Measurements from ENCODE around the gene MRPL36. TPM values are rescaled to one million over a fixed set of nuclear protein-coding genes. Genes with fewer than 3 reads are reported as not detected.

MRPL36 gene
- total RNA-seq, 1 experiment from 2014 or later = 116 TPM

DNA sequence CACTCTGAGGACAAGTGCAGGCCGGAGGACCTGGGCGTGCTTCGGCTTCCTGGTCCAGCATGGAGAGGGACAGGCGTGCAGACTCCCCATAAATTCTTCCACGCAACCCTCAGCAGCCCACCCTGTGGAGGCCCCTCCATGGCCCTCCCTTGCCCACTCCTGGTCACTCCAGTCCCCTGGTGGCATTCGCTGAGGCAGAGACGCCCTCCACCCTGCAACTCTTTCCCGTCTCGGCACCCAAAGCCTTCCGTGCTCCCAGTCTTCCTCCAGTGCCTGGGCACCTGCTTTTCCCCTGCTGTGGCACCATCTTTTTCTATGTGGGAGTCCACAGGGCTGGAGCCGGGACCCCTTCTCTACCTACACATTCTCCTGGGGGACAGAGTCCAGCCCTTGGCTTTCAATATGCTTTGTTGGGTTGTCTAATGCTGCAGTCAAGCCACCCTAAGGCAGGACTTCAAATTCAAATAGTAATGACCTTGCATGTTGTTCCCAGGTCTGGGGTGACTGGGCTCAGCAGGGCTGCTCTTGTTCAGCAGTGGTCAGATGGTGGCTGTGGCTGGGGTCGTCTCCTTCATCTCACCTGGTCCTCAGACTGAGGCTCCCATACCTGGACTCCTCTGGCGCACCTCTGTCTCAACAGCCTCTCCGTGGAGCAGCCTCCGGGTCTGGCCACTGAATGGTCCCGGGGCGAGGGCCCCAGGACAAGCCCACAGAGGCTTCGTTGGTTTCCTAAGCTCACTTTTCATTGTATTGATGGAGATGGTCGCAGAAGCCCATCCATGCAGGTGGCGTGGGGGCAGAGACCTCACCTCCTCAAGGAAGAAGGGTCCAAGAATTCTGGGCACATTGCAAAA, 15.2 kb downstream of the MRPL36 start:
- Histone ChIP-seq H4K20me1 (ENCODE audit: low read length) (no peaks in the 10 kb centered on the region), H3K27ac (ENCODE audit: low read length) (no peak overlapping the region), H3K4me3 (ENCODE audit: low read length) (no peak overlapping the region), H3K79me2 (ENCODE audit: low read length) (no peaks in the 10 kb centered on the region), H3K27me3 (ENCODE audit: low read length) (no peaks in the 10 kb centered on the region), H2AFZ (ENCODE audit: low read length) (no peak overlapping the region), H3K4me2 (ENCODE audit: low read length) (no peak overlapping the region), H3K36me3 (ENCODE audit: low read depth, low read length) (no peaks in the 10 kb centered on the region), H3K9me2 (replicated peaks; ENCODE audit: low read length) (no peaks in the 10 kb centered on the region), H3K9ac (ENCODE audit: low read length) (no peak overlapping the region), H3K9me3 (ENCODE audit: low read length) (no peaks in the 10 kb centered on the region), H3F3A (ENCODE audit: low read length, unreplicated experiment) (no peaks in the 10 kb centered on the region), H3K4me1 (ENCODE audit: insufficient read depth, low read length) (0 out of 2 replicates have a peak, but pooled peaks cover 4% of the 10 kb centered on the region)
- ATAC-seq = no peak
- POLR2A ChIA-PET (ENCODE audit: unreplicated experiment) = no interaction called here
- CTCF ChIA-PET = no interaction called here
- TF ChIP-seq, protein P1, sequence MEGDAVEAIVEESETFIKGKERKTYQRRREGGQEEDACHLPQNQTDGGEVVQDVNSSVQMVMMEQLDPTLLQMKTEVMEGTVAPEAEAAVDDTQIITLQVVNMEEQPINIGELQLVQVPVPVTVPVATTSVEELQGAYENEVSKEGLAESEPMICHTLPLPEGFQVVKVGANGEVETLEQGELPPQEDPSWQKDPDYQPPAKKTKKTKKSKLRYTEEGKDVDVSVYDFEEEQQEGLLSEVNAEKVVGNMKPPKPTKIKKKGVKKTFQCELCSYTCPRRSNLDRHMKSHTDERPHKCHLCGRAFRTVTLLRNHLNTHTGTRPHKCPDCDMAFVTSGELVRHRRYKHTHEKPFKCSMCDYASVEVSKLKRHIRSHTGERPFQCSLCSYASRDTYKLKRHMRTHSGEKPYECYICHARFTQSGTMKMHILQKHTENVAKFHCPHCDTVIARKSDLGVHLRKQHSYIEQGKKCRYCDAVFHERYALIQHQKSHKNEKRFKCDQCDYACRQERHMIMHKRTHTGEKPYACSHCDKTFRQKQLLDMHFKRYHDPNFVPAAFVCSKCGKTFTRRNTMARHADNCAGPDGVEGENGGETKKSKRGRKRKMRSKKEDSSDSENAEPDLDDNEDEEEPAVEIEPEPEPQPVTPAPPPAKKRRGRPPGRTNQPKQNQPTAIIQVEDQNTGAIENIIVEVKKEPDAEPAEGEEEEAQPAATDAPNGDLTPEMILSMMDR (conservative IDR thresholded peaks at IDR 0.05; ENCODE audit: low read depth, low read length) = no peak
- no peak for TF ChIP-seq EZH2phosphoT487 (IDR thresholded peaks at IDR 0.05; ENCODE audit: borderline replicate concordance, low read length)
- no peak for TF ChIP-seq EZH2 (IDR thresholded peaks at IDR 0.05; ENCODE audit: low read length, unreplicated experiment)
- BruUV-seq (replicated peaks) = no TSS peak
- intact Hi-C loops (cut with micrococcal nuclease) = no loop called here
- DNase-seq = no peak

GRCh38 chr5:1783216-1783554, 16.5 kb downstream of the MRPL36 start:
- no peak overlapping the region for H2AFZ ChIP-seq (ENCODE audit: low read length)
- H3F3A ChIP-seq (ENCODE audit: low read length, unreplicated experiment) = no peaks in the 10 kb centered on the region
- H3K9me2 ChIP-seq (replicated peaks; ENCODE audit: low read length) = no peaks in the 10 kb centered on the region
- H3K27me3 ChIP-seq (ENCODE audit: low read length) = no peaks in the 10 kb centered on the region
- TF ChIP-seq EZH2phosphoT487 (IDR thresholded peaks at IDR 0.05; ENCODE audit: borderline replicate concordance, low read length) (no peak), EZH2 (IDR thresholded peaks at IDR 0.05; ENCODE audit: low read length, unreplicated experiment) (no peak)
- TF ChIP-seq, protein P1 (conservative IDR thresholded peaks at IDR 0.05; ENCODE audit: low read depth, low read length) = no peak
- H4K20me1 ChIP-seq (ENCODE audit: low read length) = no peaks in the 10 kb centered on the region
- H3K4me3 ChIP-seq (ENCODE audit: low read length) = no peak overlapping the region
- POLR2A ChIA-PET (ENCODE audit: unreplicated experiment) = no interaction called here
- no peaks in the 10 kb centered on the region for H3K36me3 ChIP-seq (ENCODE audit: low read depth, low read length)
- H3K79me2 ChIP-seq (ENCODE audit: low read length) = no peaks in the 10 kb centered on the region
- no peak for ATAC-seq
- H3K9ac ChIP-seq (ENCODE audit: low read length) = no peak overlapping the region
- no TSS peak for BruUV-seq (replicated peaks)
- H3K9me3 ChIP-seq (ENCODE audit: low read length) = no peaks in the 10 kb centered on the region
- intact Hi-C loops (cut with micrococcal nuclease) = no loop called here
- no peaks in the 10 kb centered on the region for H3K4me1 ChIP-seq (ENCODE audit: insufficient read depth, low read length)
- CTCF ChIA-PET = no interaction called here
- DNase-seq = no peak
- H3K4me2 ChIP-seq (ENCODE audit: low read length) = no peak overlapping the region
- no peak overlapping the region for H3K27ac ChIP-seq (ENCODE audit: low read length)
